Measurements from ENCODE around the gene SIPA1L3. TPM values are rescaled to one million over a fixed set of nuclear protein-coding genes. Genes with fewer than 3 reads are reported as not detected.

Gene SIPA1L3
- total RNA-seq, 6 experiments from 2014 or later: 9.1 to 20.4 (median 14.9) TPM

DNA sequence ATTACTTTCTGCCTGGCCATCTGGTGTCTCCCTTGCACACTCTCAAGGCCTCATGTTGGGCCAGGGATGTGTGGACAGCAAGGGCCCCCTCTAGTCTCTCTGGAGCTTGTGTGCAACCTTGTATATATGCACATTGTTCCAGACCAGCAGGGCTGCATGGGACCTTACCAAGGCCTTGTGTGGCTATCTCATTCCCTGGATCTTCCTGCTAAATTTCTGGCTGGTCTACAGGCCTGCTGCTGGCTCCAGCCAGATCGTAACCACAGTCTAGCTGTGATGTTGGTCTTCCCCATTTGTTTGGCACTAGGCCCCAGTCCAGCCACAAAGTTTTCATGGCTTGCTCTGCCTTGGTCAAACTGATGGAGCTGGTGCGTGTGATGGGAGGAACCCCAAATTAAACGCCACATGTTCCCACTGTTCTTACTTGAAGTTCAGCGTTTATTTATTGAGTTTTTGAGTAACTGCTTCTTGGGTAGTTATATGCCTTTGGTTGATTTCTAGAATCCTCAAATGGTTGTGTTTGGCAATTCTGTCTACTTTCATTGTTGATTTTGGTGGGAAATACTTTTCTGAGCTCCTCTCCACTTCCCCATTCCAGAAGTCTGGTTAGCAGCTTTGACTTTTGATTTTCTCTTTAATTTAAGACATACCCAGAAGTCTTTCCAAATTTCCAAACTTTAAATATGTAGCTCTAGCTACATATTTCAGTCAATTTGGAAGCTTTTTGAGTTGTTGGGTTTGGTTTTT lies 56.4 kb downstream of the SIPA1L3 start:
- 92% methylated on average over 2 of the region's 4 CpGs for WGBS (ENCODE audit: insufficient coverage, low coverage, low lambda C conversion rate, missing lambda C conversion rate)
- no peaks in the 10 kb centered on the region for H3K27me3 ChIP-seq
- no peak overlapping the region for H3K27ac ChIP-seq
- no peak for TF ChIP-seq CTCF (IDR thresholded peaks at IDR 0.05)
- no peak for TF ChIP-seq POLR2A (IDR thresholded peaks at IDR 0.05)
- no peaks in the 10 kb centered on the region for H3K9me3 ChIP-seq
- no peak for ATAC-seq
- H3K4me1 ChIP-seq: no peaks in the 10 kb centered on the region
- DNase-seq: no peak
- H3K36me3 ChIP-seq: no peaks in the 10 kb centered on the region
- no peak overlapping the region for H3K4me3 ChIP-seq
- intact Hi-C loops (cut with DNase I): no loop called here

- Histone ChIP-seq H3K4me3 (no peak overlapping the region), H3K36me3 (no peaks in the 10 kb centered on the region), H3K27me3 (no peaks in the 10 kb centered on the region), H3K4me1 (no peaks in the 10 kb centered on the region), H3K27ac (no peak overlapping the region), H3K9me3 (no peaks in the 10 kb centered on the region)
- DNase-seq: no peak
- no peak for TF ChIP-seq POLR2A (IDR thresholded peaks at IDR 0.05)
- TF ChIP-seq CTCF (IDR thresholded peaks at IDR 0.05): no peak
- no peak for ATAC-seq
- intact Hi-C loops (cut with DNase I): no loop called here
- 75% methylated on average over 2 of the region's 2 CpGs for WGBS (ENCODE audit: insufficient coverage, low coverage, low lambda C conversion rate, missing lambda C conversion rate)
These were observed 57.1 kb downstream of the SIPA1L3 start for GRCh38 chr19:37964109-37964508.

DNA sequence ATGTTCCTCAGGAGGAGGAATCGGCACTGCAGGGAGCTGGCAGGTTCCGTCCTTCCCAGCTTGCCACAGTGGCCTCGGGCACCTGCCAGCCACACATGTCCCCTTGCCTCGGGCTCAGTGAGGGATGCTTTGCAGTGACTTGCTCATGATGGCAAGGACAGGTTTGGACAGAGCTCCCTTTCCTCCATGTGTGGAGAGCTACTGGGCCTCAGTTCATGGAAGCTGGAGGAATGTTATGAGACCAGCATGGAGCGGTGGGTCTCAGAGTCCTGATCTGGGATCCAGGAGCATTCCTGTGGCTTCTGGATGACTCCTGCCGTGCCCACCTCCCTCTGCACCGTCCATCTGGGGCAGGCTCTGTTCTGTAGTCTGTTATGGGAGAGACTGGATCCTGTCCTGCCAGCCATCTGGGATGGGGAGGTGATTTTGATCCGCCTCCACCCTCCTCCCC lies 59.2 kb downstream of the SIPA1L3 start:
- ATAC-seq (no peak), DNase-seq (no peak)
- Histone ChIP-seq H3K9me3 (peaks cover 0 to 3% (median 0%) of the 10 kb centered on the region in 4 donors), H3K4me1 (no peaks in the 10 kb centered on the region), H3K27ac (no peak overlapping the region), H3K27me3 (no peaks in the 10 kb centered on the region), H3K36me3 (no peaks in the 10 kb centered on the region), H3K4me3 (no peak overlapping the region)
- TF ChIP-seq CTCF (IDR thresholded peaks at IDR 0.05): no peak
- TF ChIP-seq POLR2A (IDR thresholded peaks at IDR 0.05): no peak
- intact Hi-C loops (cut with DNase I): no loop called here
- 95% methylated on average over 3 of the region's 8 CpGs for WGBS (ENCODE audit: insufficient coverage, low coverage, low lambda C conversion rate, missing lambda C conversion rate)

GRCh38 chr19:37966662-37967231 lies 59.7 kb downstream of the SIPA1L3 start:
- TF ChIP-seq CTCF (IDR thresholded peaks at IDR 0.05): no peak
- no peak for TF ChIP-seq POLR2A (IDR thresholded peaks at IDR 0.05)
- Histone ChIP-seq H3K27me3 (no peaks in the 10 kb centered on the region), H3K9me3 (peaks cover 0 to 3% (median 0%) of the 10 kb centered on the region in 4 donors), H3K4me1 (no peaks in the 10 kb centered on the region), H3K4me3 (no peak overlapping the region), H3K36me3 (no peaks in the 10 kb centered on the region), H3K27ac (no peak overlapping the region)
- ATAC-seq: no peak
- intact Hi-C loops (cut with DNase I): no loop called here
- no peak for DNase-seq
- WGBS (ENCODE audit: insufficient coverage, low coverage, low lambda C conversion rate, missing lambda C conversion rate): 58% methylated on average over 3 of the region's 12 CpGs
